ENCODE measurements around the gene KRT2. TPM values are rescaled to one million over a fixed set of nuclear protein-coding genes. Genes with fewer than 3 reads are reported as not detected.

Gene KRT2
- total and polyA plus RNA-seq, 2 donors (not counting 3 experiments of a cell fraction or from before 2014, with no cell fraction given), result not detected

- H3K27me3 ChIP-seq (ENCODE audit: control insufficient read depth in 2 of 2, insufficient read depth in 2 of 2, low read length in 2 of 2), result peaks cover 12 to 21% of the 10 kb centered on the region in 2 experiments
- no TSS peak for BruUV-seq (replicated peaks)
- ChIA-PET CTCF (no interaction called here), POLR2A (no interaction called here)
- no peaks in the 10 kb centered on the region for H3K9me3 ChIP-seq (replicated peaks; ENCODE audit: control insufficient read depth, insufficient read depth, low read length)
- no peaks in the 10 kb centered on the region for H3K36me3 ChIP-seq (ENCODE audit: control insufficient read depth in 2 of 2, extremely low read depth in 1 of 2, insufficient read depth in 2 of 2, low read length in 2 of 2)
- no peak overlapping the region for H3K4me2 ChIP-seq (ENCODE audit: insufficient read depth, low read length)
- no peaks in the 10 kb centered on the region for H4K20me1 ChIP-seq (replicated peaks; ENCODE audit: control insufficient read depth, extremely low read depth, insufficient read depth, low read length)
- no peak for TF ChIP-seq MAX (IDR thresholded peaks at IDR 0.05; ENCODE audit: insufficient read depth, insufficient read length)
- no peak for TF ChIP-seq GATA2 (IDR thresholded peaks at IDR 0.05; ENCODE audit: insufficient read depth, insufficient read length, low read depth, low read length)
- TF ChIP-seq, protein P1, sequence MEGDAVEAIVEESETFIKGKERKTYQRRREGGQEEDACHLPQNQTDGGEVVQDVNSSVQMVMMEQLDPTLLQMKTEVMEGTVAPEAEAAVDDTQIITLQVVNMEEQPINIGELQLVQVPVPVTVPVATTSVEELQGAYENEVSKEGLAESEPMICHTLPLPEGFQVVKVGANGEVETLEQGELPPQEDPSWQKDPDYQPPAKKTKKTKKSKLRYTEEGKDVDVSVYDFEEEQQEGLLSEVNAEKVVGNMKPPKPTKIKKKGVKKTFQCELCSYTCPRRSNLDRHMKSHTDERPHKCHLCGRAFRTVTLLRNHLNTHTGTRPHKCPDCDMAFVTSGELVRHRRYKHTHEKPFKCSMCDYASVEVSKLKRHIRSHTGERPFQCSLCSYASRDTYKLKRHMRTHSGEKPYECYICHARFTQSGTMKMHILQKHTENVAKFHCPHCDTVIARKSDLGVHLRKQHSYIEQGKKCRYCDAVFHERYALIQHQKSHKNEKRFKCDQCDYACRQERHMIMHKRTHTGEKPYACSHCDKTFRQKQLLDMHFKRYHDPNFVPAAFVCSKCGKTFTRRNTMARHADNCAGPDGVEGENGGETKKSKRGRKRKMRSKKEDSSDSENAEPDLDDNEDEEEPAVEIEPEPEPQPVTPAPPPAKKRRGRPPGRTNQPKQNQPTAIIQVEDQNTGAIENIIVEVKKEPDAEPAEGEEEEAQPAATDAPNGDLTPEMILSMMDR (IDR thresholded peaks at IDR 0.05; ENCODE audit: extremely low read depth in 1 of 2, insufficient read depth in 1 of 2, low read depth in 1 of 2, low read length in 2 of 2), result no peak
- TF ChIP-seq POLR2A (IDR thresholded peaks at IDR 0.05; ENCODE audit: low read depth, low read length), result no peak
- TF ChIP-seq JUN (IDR thresholded peaks at IDR 0.05; ENCODE audit: borderline replicate concordance, insufficient read depth, insufficient read length, low read depth), result no peak
- TF ChIP-seq FOS (IDR thresholded peaks at IDR 0.05; ENCODE audit: borderline replicate concordance, insufficient read depth, low read length), result no peak
- TF ChIP-seq EZH2 (IDR thresholded peaks at IDR 0.05; ENCODE audit: borderline replicate concordance, low read depth, low read length, severe bottlenecking), result no peak
- TF ChIP-seq MYC (IDR thresholded peaks at IDR 0.05; ENCODE audit: low read depth, low read length), result no peak
- TF ChIP-seq POLR2AphosphoS5 (IDR thresholded peaks at IDR 0.05; ENCODE audit: insufficient read depth, low read depth, low read length), result no peak
- H3K4me3 ChIP-seq (replicated peaks in 1 of 3; ENCODE audit: insufficient read depth in 1 of 3, low read depth in 1 of 3, low read length in 3 of 3), result no peak overlapping the region
- no peak for DNase-seq (ENCODE audit: low read depth, low spot score)
- H3K79me2 ChIP-seq (ENCODE audit: control insufficient read depth, insufficient read depth, low read length), result no peaks in the 10 kb centered on the region
- FAIRE-seq, result no peak
- H3K9ac ChIP-seq (replicated peaks; ENCODE audit: extremely low read depth, insufficient read depth, low read length), result no peak overlapping the region
- no peak overlapping the region for H2AFZ ChIP-seq (ENCODE audit: low read depth, low read length)
- H3K27ac ChIP-seq (ENCODE audit: insufficient read depth, low read depth, low read length), result no peak overlapping the region
- H3K9me1 ChIP-seq (replicated peaks; ENCODE audit: control insufficient read depth, extremely low read depth, insufficient read depth, low read length), result no peaks in the 10 kb centered on the region
- H3K4me1 ChIP-seq (ENCODE audit: control insufficient read depth, extremely low read depth, insufficient read depth, low read length), result no peaks in the 10 kb centered on the region
- dilution Hi-C loops (cut with MboI; ENCODE audit: extremely low pct_ligation_motif_present, low sequenced_read_pairs), result no loop called here
- intact Hi-C loops (cut with micrococcal nuclease), result no loop called here
These were observed 14.7 kb downstream of the KRT2 start for GRCh38 chr12:52637299-52637698.

All from endothelial cell of umbilical vein (primary cell).